AG04450 (cell line): ENCODE data around the gene SMPD3. TPM values are rescaled to one million over a fixed set of nuclear protein-coding genes. Genes with fewer than 3 reads are reported as not detected.

Experiments used
- CTCF ChIA-PET: fragments of 300-600, 350-600 bp; formaldehyde crosslinking; extraction: SDS; loops from one replicate; lab custom pipeline; 2022; ENCODE audit warnings: antibody characterized with exemption, inconsistent platforms; lab: Charles Lee
- POLR2A ChIA-PET: fragments of 350-600 bp; formaldehyde crosslinking; extraction: SDS; loops from one replicate; lab custom pipeline; 2021; ENCODE audit warnings: antibody characterized with exemption, inconsistent platforms; lab: Yijun Ruan, JAX
- DNase-seq: peaks from one replicate; pipeline ENCODE4 v3.0.0-alpha.2; 2011; ENCODE audit warnings: low read depth, low spot score
- H3K27ac ChIP-seq: one replicate; pipeline ENCODE4 v1.5.1; 2012; ENCODE audit warnings: low read depth, low read length, control low read depth
- H3K27me3 ChIP-seq: one replicate; pipeline ENCODE4 v1.6.0; 2012; ENCODE audit warnings: low read length; ENCODE audit not compliant: control insufficient read depth, insufficient read depth
- H3K4me3 ChIP-seq: 2 replicates; pipeline ENCODE4 v1.5.1; 2011; ENCODE audit warnings: mild to moderate bottlenecking, low read depth, low read length, control low read depth
- H3K9me3 ChIP-seq: 2 replicates; pipeline ENCODE4 v1.5.1; 2012; ENCODE audit warnings: low read length; ENCODE audit not compliant: control insufficient read depth, insufficient read depth
- CTCF ChIP-seq: IDR thresholded peaks from 2 replicates; pipeline ENCODE4 v1.5.1; 2011; ENCODE audit warnings: low read depth, low read length, control low read depth, inconsistent platforms
- polyA plus RNA-seq: library from polyadenylated mRNA; depleted of rRNA; stranded (reverse); fragments of >200 nt; gene quantifications from 2 replicates; pipeline ENCODE4 v1.2.3, GENCODE V29; 2011

SMPD3 gene
- polyA plus RNA-seq, 1 experiment = not detected

GRCh38 chr16:68380676-68381362 is 67.5 kb downstream of the SMPD3 start:
- Histone ChIP-seq H3K27me3 (peaks cover 35% of the 10 kb centered on the region), H3K9me3 (no peaks in the 10 kb centered on the region), H3K4me3 (no peak overlapping the region), H3K27ac (no peak overlapping the region)
- POLR2A ChIA-PET = no interaction called here
- CTCF ChIA-PET = no interaction called here
- no peak for DNase-seq
- TF ChIP-seq CTCF = no peak

DNA sequence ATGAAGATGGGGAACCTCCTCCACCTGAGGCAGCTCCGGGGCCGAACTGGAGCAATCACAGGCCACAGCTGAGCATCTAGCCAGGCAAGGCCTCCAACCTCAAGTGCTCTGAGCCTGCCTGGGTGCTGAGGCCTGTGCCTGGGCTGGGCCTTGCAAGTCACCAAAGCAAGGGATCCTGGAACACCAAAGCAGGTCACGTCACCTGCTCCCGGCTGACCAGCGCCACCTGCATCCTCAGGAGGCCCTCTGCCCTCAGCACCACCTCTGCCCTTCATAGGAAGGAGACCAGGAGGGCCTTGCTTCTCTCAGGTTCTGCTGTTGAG is 68.0 kb downstream of the SMPD3 start:
- CTCF ChIA-PET = no interaction called here
- no peak for TF ChIP-seq CTCF
- Histone ChIP-seq H3K27me3 (peaks cover 31% of the 10 kb centered on the region), H3K27ac (no peak overlapping the region), H3K9me3 (no peaks in the 10 kb centered on the region), H3K4me3 (no peak overlapping the region)
- no peak for DNase-seq
- POLR2A ChIA-PET = no interaction called here

GRCh38 chr16:68379472-68380347 is 68.6 kb downstream of the SMPD3 start:
- H3K9me3 ChIP-seq = no peaks in the 10 kb centered on the region
- no peak overlapping the region for H3K27ac ChIP-seq
- ChIA-PET POLR2A (no interaction called here), CTCF (interaction anchor here (1.4 kb wide), 1 partner anchor 17 kb away, joined by 6 read pairs; no protein-coding TSS in a partner anchor)
- no peak for DNase-seq
- H3K27me3 ChIP-seq = peaks cover 31% of the 10 kb centered on the region
- H3K4me3 ChIP-seq = no peak overlapping the region
- TF ChIP-seq CTCF = no peak

- H3K27ac ChIP-seq = no peak overlapping the region
- DNase-seq = no peak
- ChIA-PET CTCF (interaction anchor here (1.4 kb wide), 1 partner anchor 17 kb away, joined by 6 read pairs; no protein-coding TSS in a partner anchor), POLR2A (no interaction called here)
- peaks cover 23% of the 10 kb centered on the region for H3K27me3 ChIP-seq
- TF ChIP-seq CTCF = no peak
- H3K9me3 ChIP-seq = no peaks in the 10 kb centered on the region
- H3K4me3 ChIP-seq = no peak overlapping the region
Observed at GRCh38 chr16:68378436-68379415, 69.6 kb downstream of the SMPD3 start.
